ENCODE results near the gene HLA-DRB1. TPM values are rescaled to one million over a fixed set of nuclear protein-coding genes. Genes with fewer than 3 reads are reported as not detected.
"Not testable (repeated sequence)": the region's sequence is repeated elsewhere in the genome, so short reads cannot be mapped to it uniquely, and the experiment has no call there.

Gene HLA-DRB1
- polyA plus RNA-seq, 3 donors, result 23.9 to 53.1 (median 48.7) TPM

GRCh38 chr6:32614366-32615081, 24.9 kb upstream of the HLA-DRB1 start:
- DNase-seq, result no peak

GRCh38 chr6:32613475-32613874, 23.8 kb upstream of the HLA-DRB1 start:
- DNase-seq, result no peak

- no peak for DNase-seq
These were observed 21.1 kb upstream of the HLA-DRB1 start for GRCh38 chr6:32610682-32611296.

- DNase-seq, result peak; percentile 92
These were observed 20.3 kb upstream of the HLA-DRB1 start for GRCh38 chr6:32609731-32610640.

GRCh38 chr6:32609391-32609730, 19.7 kb upstream of the HLA-DRB1 start:
- DNase-seq, result no peak

GRCh38 chr6:32608362-32608761, 18.7 kb upstream of the HLA-DRB1 start:
- no peak for DNase-seq

- no peak for DNase-seq
These were observed 18.3 kb upstream of the HLA-DRB1 start for GRCh38 chr6:32607988-32608298.

- DNase-seq, result no peak
These were observed 17.8 kb upstream of the HLA-DRB1 start for GRCh38 chr6:32607263-32607987.

- no peak for DNase-seq
These were observed 14.8 kb upstream of the HLA-DRB1 start for GRCh38 chr6:32604434-32604877.

- no peak for DNase-seq
These were observed 14.2 kb upstream of the HLA-DRB1 start for GRCh38 chr6:32603888-32604287.

GRCh38 chr6:32603222-32603621, 13.6 kb upstream of the HLA-DRB1 start:
- no peak for DNase-seq

- no peak for DNase-seq
These were observed 12.7 kb upstream of the HLA-DRB1 start for GRCh38 chr6:32602383-32602782.

- DNase-seq, result no peak
These were observed 7.4 kb upstream of the HLA-DRB1 start for GRCh38 chr6:32597024-32597423.

GRCh38 chr6:32590713-32591112, 1.1 kb upstream of the HLA-DRB1 start:
- not testable (repeated sequence) for DNase-seq

GRCh38 chr6:32588156-32588555, 1.5 kb downstream of the HLA-DRB1 start:
- no peak for DNase-seq

- DNase-seq, result no peak
These were observed 6.1 kb downstream of the HLA-DRB1 start for GRCh38 chr6:32583527-32583898.

- no peak for DNase-seq
These were observed 8.1 kb downstream of the HLA-DRB1 start for GRCh38 chr6:32581315-32582095.

GRCh38 chr6:32580593-32580992, 9.1 kb downstream of the HLA-DRB1 start:
- no peak for DNase-seq

- DNase-seq, result no peak
These were observed 10.7 kb downstream of the HLA-DRB1 start for GRCh38 chr6:32578962-32579361.

- DNase-seq, result not testable (repeated sequence)
These were observed 12.2 kb downstream of the HLA-DRB1 start for GRCh38 chr6:32577493-32577892.

- DNase-seq, result no peak
These were observed 13.4 kb downstream of the HLA-DRB1 start for GRCh38 chr6:32576250-32576649.
